Activated naive CD8-positive, alpha-beta T cell treated with anti-CD3 and anti-CD28 coated beads, Interleukin-2, amount 10 ng/mL, durations not matched to agents 7 days and 5 days (primary cell): ENCODE results near the gene LSM10. TPM values are rescaled to one million over a fixed set of nuclear protein-coding genes. Genes with fewer than 3 reads are reported as not detected.

Source experiments
- ATAC-seq: fragments of 150-1000 bp; cut with Tn5 transposase; one replicate; pipeline ENCODE4 v1.10.0; 2021; ENCODE audit warnings: low read depth, moderate library complexity
- POLR2A ChIA-PET: fragments of 350-600 bp; sonication (Branson Sonifier 250); formaldehyde crosslinking; loops from one replicate; lab custom pipeline; 2021; ENCODE audit warnings: antibody characterized with exemption; lab: Charles Lee
- DNase-seq: peaks from one replicate; pipeline ENCODE4 v3.0.0; 2021
- H3K27ac Mint-ChIP-seq: one replicate; pipeline ENCODE4 v1.8.0; 2022; ENCODE audit warnings: mild to moderate bottlenecking, mixed read lengths
- H3K27me3 Mint-ChIP-seq: one replicate; pipeline ENCODE4 v1.8.0; 2022; ENCODE audit warnings: mild to moderate bottlenecking, moderate library complexity, mixed read lengths
- H3K36me3 Mint-ChIP-seq: one replicate; pipeline ENCODE4 v1.8.0; 2021; ENCODE audit warnings: mild to moderate bottlenecking, mixed read lengths
- H3K4me1 Mint-ChIP-seq: one replicate; pipeline ENCODE4 v1.8.0; 2021; ENCODE audit warnings: mixed read lengths
- H3K4me3 Mint-ChIP-seq: one replicate; pipeline ENCODE4 v1.8.0; 2022; ENCODE audit warnings: mild to moderate bottlenecking, moderate library complexity, mixed read lengths
- H3K9me3 Mint-ChIP-seq: one replicate; pipeline ENCODE4 v1.8.0; 2021; ENCODE audit warnings: mixed read lengths
- total RNA-seq, 2 experiments: library from RNA; stranded (reverse); gene quantifications; one replicate each; pipeline ENCODE4 v1.2.3, GENCODE V29; 2021

Gene LSM10
- total RNA-seq, 2 experiments from 2014 or later: 44.1 to 45.1 TPM

DNA sequence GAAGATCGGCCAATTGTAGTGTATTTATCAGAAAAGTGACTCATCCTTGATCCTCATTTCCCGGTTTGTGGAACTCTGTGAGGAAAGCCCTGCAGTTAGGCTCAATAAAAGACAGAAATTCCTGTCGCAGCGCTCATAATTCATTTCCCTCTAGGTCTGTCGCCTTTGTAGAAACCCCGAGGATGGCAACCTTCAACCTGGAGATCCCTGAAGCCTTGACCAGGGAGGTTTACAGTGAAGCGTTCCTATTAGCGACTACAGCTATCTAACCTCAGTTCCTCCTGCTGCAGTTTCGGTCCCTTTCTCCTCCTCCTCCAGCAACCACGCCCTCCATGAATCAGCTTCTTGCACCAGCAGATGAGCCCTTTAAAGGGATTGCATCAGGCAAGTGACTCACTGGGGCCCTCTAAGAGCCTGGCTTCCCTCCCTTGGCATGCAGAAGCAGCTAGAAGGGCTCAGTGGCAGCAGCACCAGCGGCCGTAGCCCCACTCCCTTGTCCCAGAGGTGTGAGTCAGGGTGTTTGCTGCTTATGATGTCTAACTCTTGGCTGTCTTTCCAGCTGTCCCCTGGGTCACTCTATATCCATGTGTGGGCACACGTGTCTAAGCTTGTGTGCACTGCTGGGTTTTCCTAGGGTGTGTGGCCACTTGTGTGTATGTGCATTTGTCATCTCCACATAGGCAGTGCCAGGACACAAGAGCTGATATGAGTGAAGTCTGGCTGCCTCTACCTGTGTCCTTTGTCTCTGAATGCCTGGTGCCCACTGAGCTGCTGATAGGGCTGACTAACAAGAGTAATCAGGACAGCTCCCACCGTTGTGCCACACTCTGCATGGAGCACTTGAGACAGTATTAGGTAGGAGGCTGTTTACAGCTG lies 11.2 kb downstream of the LSM10 start:
- no peaks in the 10 kb centered on the region for H3K9me3 Mint-ChIP-seq
- H3K27ac Mint-ChIP-seq: peak overlapping the region; percentile 96
- ATAC-seq (peak; percentile 71), DNase-seq (peak; percentile 77)
- POLR2A ChIA-PET: interaction anchor here (0.8 to 6.6 kb wide), 22 partner anchors 9 to 617 kb away, joined by 3 to 105 read pairs (median 8); partner anchors contain the start of genes CLSPN, EVA1B, LSM10 and MAP7D1
- H3K36me3 Mint-ChIP-seq: peaks cover 14% of the 10 kb centered on the region
- H3K4me3 Mint-ChIP-seq: peak overlapping the region; percentile 89
- H3K27me3 Mint-ChIP-seq: no peaks in the 10 kb centered on the region
- H3K4me1 Mint-ChIP-seq: peaks cover 36% of the 10 kb centered on the region

DNA sequence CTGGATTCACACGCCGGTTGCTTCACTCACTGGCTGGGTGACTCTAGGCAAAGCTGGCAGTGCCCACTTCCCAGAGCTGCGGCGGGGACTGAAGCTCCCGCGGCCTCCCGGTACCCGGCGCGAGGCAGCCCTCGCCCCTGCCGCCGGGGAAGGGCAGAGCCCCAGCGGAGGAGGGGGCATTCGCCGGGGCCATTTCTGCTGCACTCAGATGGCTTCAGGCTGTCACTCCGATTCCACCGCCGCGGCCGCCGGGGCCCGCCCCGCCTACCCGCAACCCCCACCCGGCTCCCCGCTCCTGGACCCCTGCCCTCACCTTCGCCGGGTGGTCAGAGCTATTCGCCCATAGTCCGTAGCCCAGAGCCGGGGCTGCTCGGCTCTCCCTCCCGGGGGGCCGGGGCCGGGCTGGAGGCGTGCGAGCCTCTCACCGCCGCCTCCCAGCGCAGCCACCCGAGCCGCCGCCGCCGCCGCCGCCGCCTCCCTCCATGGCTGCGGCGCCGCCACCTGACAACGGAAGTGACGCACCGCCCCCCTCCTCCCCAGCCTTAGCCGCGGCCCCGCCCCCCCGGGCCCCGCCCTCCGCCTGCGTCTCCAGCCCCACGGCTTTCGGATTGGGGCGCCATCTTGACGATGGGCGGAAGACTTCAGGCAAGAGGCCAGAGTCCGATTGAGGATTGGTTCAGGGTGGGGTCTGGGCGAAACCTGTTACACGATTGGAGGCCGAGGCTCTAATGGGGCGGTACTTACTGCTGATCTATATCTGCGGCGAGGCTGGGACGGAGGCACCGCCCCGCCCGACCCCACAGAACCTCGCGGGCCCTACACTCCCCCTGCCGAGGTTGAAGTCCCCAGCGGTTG lies 12.1 kb downstream of the LSM10 start, which contains the start of gene STK40:
TSS of gene STK40 (minus strand) at position 515 of the 855 bp plus-strand sequence. CDS start 24,592 bp downstream, outside the sequence.
- H3K27me3 Mint-ChIP-seq: no peaks in the 10 kb centered on the region

DNA sequence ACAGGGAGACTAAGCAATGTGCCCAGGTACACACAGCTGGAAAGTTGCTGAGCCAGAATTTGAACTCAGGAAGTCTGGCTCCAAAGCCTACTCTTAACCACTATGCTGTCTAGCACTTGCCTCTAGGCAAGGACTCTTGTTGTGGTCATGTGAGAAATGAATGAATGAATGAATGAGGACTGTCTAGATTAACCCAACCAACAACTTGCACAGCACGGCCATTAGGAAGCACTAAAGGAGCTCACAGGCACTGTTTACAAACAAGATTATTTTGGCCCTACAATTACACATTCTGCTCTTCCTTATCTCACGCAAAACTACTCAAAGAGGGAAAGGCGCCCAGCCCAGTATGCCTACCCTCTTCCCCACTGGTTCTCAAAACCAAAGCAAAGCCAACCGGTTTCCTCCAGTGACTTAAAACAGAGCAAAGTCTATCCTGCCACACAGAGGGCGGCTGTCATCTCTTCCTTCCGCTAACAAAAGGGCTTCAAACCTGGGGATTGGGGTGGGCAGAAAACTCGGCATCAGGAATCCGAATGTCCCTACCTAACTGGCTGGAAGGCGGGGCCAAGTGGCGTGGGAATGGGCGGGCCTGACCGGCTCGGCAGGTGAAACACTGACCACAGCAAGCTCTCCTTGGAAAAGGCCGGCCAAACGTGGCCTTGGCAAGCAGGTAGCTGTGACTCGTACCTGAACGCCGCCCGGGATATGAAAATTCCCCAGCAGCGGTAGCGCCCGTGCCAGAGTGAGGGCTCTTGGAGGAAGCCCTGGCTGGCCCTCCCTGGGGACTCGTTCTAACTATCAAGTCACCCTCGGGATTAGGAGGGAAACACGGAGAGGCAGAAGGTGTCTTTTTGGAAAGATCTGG lies 12.9 kb downstream of the LSM10 start:
- POLR2A ChIA-PET: interaction anchor here (0.8 to 6.6 kb wide), 18 partner anchors 8 to 235 kb away, joined by 3 to 105 read pairs (median 4); partner anchors contain the start of genes LSM10, MAP7D1, OSCP1 and SH3D21
- Mint-ChIP-seq H3K4me3 (peak overlapping the region; percentile 89), H3K27ac (peak overlapping the region; percentile 96), H3K9me3 (no peaks in the 10 kb centered on the region), H3K27me3 (no peaks in the 10 kb centered on the region), H3K36me3 (peaks cover 10% of the 10 kb centered on the region), H3K4me1 (peaks cover 32% of the 10 kb centered on the region)
- DNase-seq (peak; percentile 58), ATAC-seq (no peak)

More for the DNA sequence above, 12.1 kb downstream of the LSM10 start, which contains the start of gene STK40:
- Mint-ChIP-seq H3K4me1 (peaks cover 33% of the 10 kb centered on the region), H3K36me3 (peaks cover 10% of the 10 kb centered on the region), H3K27ac (peak within 1 kb of the TSS; percentile 96), H3K9me3 (no peaks in the 10 kb centered on the region), H3K4me3 (peak within 1 kb of the TSS; percentile 89)
- DNase-seq (peak; percentile 93), ATAC-seq (peak; percentile 89)
- POLR2A ChIA-PET: interaction anchor here (0.8 to 6.6 kb wide), 31 partner anchors 9 to 616 kb away, joined by 3 to 105 read pairs (median 4); partner anchors contain the start of genes CLSPN, EVA1B, LSM10 and MAP7D1

DNA sequence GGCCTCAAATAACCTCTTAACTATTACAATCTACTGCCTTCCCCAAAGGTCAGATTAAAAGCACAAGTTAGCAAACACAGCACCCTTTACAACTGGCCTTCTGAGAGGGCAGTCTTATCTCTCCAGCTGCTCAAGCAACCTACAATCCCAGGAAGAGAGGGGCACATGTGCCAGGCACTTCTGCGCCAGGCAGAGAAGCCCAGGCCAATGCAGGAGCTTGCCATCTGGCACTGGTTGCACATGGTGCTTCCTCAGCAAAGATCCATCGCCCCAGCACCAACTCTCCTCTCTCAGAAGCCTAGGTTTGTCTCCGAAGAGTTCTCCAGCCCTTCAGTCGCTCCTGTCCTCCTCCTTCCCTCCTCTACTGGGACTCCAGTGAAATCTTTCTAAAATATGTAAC lies 14.5 kb downstream of the LSM10 start:
- peaks cover 9% of the 10 kb centered on the region for H3K36me3 Mint-ChIP-seq
- POLR2A ChIA-PET: interaction anchor here (2.5 to 6.6 kb wide), 2 partner anchors 15 to 17 kb away, joined by 17 to 105 read pairs; partner anchors contain the start of gene LSM10
- H3K27ac Mint-ChIP-seq: peak overlapping the region; percentile 44

DNA sequence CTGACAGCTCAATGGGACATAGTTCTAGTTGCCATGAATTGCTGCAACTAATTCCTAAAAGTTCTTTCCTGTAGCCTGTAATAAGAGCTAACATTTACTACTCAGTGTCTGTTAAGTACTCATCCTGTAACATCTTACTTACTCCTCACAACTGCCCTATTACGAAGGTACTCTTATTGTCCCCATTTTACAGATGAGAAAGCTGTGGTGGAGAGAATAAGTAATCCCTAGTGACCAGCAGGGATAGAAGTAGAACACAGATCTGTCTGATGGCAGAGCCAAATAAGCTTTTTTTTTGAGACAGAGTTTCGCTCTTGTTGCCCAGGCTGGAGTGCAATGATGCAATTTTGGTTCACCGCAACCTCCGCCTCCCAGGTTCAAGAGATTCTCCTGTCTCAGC lies 15.0 kb downstream of the LSM10 start:
- POLR2A ChIA-PET: interaction anchor here (1.5 to 6.6 kb wide), 2 partner anchors 14 to 16 kb away, joined by 4 to 105 read pairs; partner anchors contain the start of gene LSM10
- Mint-ChIP-seq H3K27me3 (no peaks in the 10 kb centered on the region), H3K36me3 (peaks cover 9% of the 10 kb centered on the region), H3K27ac (no peak overlapping the region), H3K4me1 (peaks cover 45% of the 10 kb centered on the region), H3K9me3 (no peaks in the 10 kb centered on the region), H3K4me3 (no peak overlapping the region)
- DNase-seq: no peak
- no peak for ATAC-seq

More for the DNA sequence above, 14.5 kb downstream of the LSM10 start:
- Mint-ChIP-seq H3K9me3 (no peaks in the 10 kb centered on the region), H3K4me1 (peaks cover 40% of the 10 kb centered on the region), H3K4me3 (no peak overlapping the region), H3K27me3 (no peaks in the 10 kb centered on the region)
- ATAC-seq: no peak
- DNase-seq: no peak

DNA sequence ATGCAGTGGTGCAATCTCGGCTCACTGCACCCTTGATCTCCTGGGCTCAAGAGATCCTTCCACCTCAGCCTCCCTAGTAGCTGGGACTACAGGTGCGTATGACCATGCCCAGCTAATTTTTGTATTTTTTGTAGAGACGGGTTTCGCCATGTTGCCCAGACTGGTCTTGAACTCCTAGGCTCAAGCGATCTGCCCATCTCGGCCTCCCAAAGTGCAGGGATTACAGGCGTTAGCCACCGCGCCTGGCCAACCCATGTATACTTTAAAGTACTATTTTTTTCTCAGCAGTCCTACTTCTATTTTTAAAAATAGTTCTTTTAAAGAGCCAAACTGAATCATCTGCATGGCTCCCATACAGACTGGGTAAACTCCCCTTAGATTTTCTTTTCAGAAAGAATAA lies 15.5 kb downstream of the LSM10 start:
- Mint-ChIP-seq H3K4me1 (peaks cover 43% of the 10 kb centered on the region), H3K4me3 (no peak overlapping the region), H3K27ac (no peak overlapping the region), H3K36me3 (peaks cover 8% of the 10 kb centered on the region), H3K27me3 (no peaks in the 10 kb centered on the region), H3K9me3 (no peaks in the 10 kb centered on the region)
- ATAC-seq (no peak), DNase-seq (no peak)
- POLR2A ChIA-PET: interaction anchor here (1.5 to 6.6 kb wide), 2 partner anchors 14 to 16 kb away, joined by 4 to 105 read pairs; partner anchors contain the start of gene LSM10

DNA sequence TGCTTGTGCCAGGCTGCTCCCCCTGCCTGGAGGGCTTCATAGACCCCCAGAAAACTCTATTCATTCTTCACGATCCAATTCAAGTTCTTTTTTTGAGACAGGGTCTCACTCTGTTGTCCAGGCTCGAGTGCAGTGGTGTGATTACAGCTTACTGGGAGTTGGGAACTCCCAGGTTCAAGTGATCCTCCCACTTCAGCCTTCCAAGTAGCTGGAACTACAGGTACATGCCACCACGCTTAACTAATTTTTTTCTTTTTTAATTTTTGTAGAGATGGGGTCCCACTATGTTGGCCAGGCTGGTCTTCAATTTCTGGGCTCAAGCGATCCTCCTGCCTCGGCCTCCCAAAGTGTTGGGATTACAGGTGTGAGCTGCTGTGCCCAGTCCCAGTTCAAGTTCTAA lies 16.3 kb downstream of the LSM10 start:
- H3K36me3 Mint-ChIP-seq: peaks cover 8% of the 10 kb centered on the region
- POLR2A ChIA-PET: interaction anchor here (1.5 to 6.6 kb wide), 2 partner anchors 13 to 17 kb away, joined by 4 to 105 read pairs; partner anchors contain the start of gene LSM10
- DNase-seq: no peak
- H3K27me3 Mint-ChIP-seq: no peaks in the 10 kb centered on the region
- ATAC-seq: no peak
- peak overlapping the region; percentile 6 for H3K27ac Mint-ChIP-seq
- no peak overlapping the region for H3K4me3 Mint-ChIP-seq
- no peaks in the 10 kb centered on the region for H3K9me3 Mint-ChIP-seq
- peaks cover 38% of the 10 kb centered on the region for H3K4me1 Mint-ChIP-seq

DNA sequence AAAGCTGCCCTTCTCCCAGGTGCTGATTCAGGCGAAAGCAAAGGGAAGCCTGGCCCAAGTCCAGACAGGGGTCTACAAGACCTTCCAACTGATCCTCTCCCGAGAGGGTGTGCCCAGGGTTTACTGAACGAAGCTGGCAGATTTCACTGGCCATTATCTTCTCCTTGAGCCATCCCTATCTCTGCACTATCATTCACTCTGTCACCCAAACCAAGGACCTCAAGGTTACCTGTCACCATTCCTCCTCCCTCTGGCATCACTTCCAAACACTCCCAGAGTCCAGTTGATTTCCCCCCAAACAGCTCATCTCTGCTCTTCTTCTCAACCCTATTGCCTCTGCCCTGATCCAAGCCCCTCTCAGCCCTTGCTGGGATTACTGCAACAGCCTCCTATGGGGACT lies 16.9 kb downstream of the LSM10 start:
- no peak for ATAC-seq

DNA sequence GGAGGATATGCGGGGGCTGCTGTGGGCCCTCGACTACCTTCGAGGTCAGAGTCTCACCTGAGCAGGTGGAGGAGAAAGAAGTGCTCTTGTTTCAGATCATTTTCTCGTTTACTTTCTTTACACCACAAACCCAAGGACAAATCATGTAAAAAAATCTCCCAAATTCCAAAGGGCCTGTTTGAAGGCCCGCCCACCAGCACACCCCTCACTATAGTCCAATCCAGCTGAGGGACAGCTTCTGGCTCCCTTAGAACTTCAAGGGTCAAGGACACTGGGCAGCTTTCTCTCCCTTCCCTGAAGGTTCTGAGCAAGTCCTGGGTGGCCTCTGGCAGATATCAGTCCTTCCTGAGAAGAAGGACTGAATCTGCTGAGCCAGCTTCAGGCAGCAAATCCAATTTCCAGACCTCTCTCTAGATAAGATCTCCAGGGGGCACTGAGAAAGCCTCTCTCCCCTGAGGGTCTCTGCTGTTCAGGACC lies 17.5 kb downstream of the LSM10 start:
- Mint-ChIP-seq H3K27ac (no peak overlapping the region), H3K36me3 (peaks cover 8% of the 10 kb centered on the region), H3K4me1 (peaks cover 41% of the 10 kb centered on the region), H3K27me3 (no peaks in the 10 kb centered on the region), H3K4me3 (no peak overlapping the region), H3K9me3 (no peaks in the 10 kb centered on the region)
- POLR2A ChIA-PET: interaction anchor here (0.6 kb wide), 1 partner anchor 8 kb away, joined by 4 read pairs; no protein-coding TSS in a partner anchor
- no peak for DNase-seq
- no peak for ATAC-seq

More for the DNA sequence above, 16.9 kb downstream of the LSM10 start:
- Mint-ChIP-seq H3K36me3 (peaks cover 8% of the 10 kb centered on the region), H3K4me3 (no peak overlapping the region), H3K27me3 (no peaks in the 10 kb centered on the region), H3K4me1 (peaks cover 41% of the 10 kb centered on the region), H3K9me3 (no peaks in the 10 kb centered on the region), H3K27ac (no peak overlapping the region)
- POLR2A ChIA-PET: no interaction called here
- DNase-seq: no peak

DNA sequence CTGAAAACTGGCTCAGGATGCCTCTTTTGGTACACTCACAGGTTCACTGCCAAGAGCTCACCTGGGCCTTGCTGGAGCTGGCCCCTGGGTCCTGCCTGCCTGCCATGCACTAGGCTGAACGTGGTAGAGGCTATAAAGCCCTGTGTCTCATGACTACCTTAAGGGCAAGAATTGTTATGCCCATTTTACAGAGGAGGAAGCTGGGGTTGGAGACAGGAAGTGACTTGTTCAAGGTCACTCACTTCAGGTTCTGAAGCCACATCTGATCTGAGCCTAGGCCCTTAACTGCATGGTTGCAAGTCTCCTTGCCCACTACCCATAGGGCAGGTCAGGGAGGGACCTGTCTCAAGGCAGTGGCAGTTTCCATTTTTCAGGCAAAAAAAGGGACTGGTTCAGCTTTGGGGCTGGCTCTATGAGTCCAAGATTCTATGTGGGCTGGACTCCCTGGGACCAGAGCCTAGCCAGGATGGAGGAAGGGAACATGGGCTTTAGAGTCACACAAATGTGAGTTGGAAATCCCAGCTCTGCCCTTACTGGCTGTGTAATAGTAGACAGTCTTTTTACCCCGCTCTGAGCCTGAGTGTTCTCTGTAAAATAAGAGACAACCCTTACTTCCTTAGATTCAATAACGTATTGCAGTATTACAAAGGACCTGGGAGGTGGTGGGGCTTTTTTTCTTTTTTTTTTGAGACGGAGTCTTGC lies 19.8 kb downstream of the LSM10 start:
- Mint-ChIP-seq H3K27me3 (no peaks in the 10 kb centered on the region), H3K36me3 (peaks cover 9% of the 10 kb centered on the region), H3K4me3 (peak overlapping the region; percentile 51), H3K9me3 (no peaks in the 10 kb centered on the region), H3K27ac (peak overlapping the region; percentile 79), H3K4me1 (peaks cover 49% of the 10 kb centered on the region)
- ATAC-seq (no peak), DNase-seq (no peak)
- POLR2A ChIA-PET: interaction anchor here (0.6 to 2.3 kb wide), 4 partner anchors 8 to 190 kb away, joined by 3 to 17 read pairs (median 5); partner anchors contain the start of gene STK40

DNA sequence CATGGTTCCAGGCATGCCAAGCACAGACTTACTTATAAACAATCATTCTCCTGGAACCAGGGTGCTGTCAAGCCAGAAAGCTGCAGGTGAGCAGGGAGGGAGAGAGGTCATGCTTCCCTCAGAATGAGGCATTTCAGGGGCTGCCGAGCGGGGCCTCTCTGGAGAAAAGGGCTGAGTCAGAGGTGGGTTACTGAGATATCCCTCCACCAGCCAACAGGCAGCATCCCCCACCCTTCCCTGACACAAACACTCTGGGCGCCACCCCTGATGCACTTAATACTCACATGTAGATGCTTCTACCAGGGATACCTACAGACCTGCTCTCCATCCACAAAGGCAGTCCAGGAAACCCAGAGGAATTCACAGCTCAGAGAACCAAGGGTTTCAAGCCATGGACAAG lies 25.1 kb downstream of the LSM10 start:
- no peak overlapping the region for H3K4me3 Mint-ChIP-seq
- H3K36me3 Mint-ChIP-seq: peaks cover 4% of the 10 kb centered on the region
- no peaks in the 10 kb centered on the region for H3K9me3 Mint-ChIP-seq
- H3K27ac Mint-ChIP-seq: peak overlapping the region; percentile 97
- DNase-seq: no peak
- H3K4me1 Mint-ChIP-seq: peaks cover 51% of the 10 kb centered on the region
- POLR2A ChIA-PET: interaction anchor here (0.7 to 0.8 kb wide), 2 partner anchors 13 to 1142 kb away, joined by 3 to 4 read pairs; no protein-coding TSS in a partner anchor
- no peaks in the 10 kb centered on the region for H3K27me3 Mint-ChIP-seq
- no peak for ATAC-seq
